HepG2 (cell line): ENCODE measurements around the gene N4BP2L1. TPM values are rescaled to one million over a fixed set of nuclear protein-coding genes. Genes with fewer than 3 reads are reported as not detected.
A peak's percentile ranks its signal among the peaks of the same experiment; 100 is the strongest.

ENCODE experiments used
- ARID4A ChIP-seq: sonication (generic); formaldehyde crosslinking; IDR thresholded peaks from 2 replicates; pipeline ENCODE4 v1.5.0; 2020; ENCODE audit warnings: mild to moderate bottlenecking, missing genetic modification reagents, borderline replicate concordance
- BCLAF1 ChIP-seq: fragments of 450-650 bp; IDR thresholded peaks from 2 replicates; pipeline ENCODE4 v1.6.1; 2017; ENCODE audit warnings: mild to moderate bottlenecking
- CHD2 ChIP-seq: IDR thresholded peaks from 2 replicates; pipeline ENCODE4 v1.6.1; 2011; ENCODE audit warnings: low read depth, low read length, improper control_type of control experiment
- HOXD1 ChIP-seq: sonication (generic); formaldehyde crosslinking; IDR thresholded peaks from 2 replicates; pipeline ENCODE4 v1.5.0; 2020; ENCODE audit warnings: missing genetic modification reagents
- KDM2A ChIP-seq: sonication (generic); formaldehyde crosslinking; IDR thresholded peaks from 2 replicates; pipeline ENCODE4 v1.4.0; 2020; ENCODE audit warnings: low read depth, missing genetic modification reagents, borderline replicate concordance
- KLF15 ChIP-seq: sonication (generic); formaldehyde crosslinking; IDR thresholded peaks from 2 replicates; pipeline ENCODE4 v1.8.1; 2023; ENCODE audit warnings: borderline replicate concordance, mild to moderate bottlenecking, inconsistent platforms, missing genetic modification reagents, mixed read lengths
- LCORL ChIP-seq, 2 experiments: fragments of 450-650 bp in 1 of 2; sonication (generic) in 1 of 2; formaldehyde crosslinking in 1 of 2; IDR thresholded peaks; 2 replicates each; pipeline versions ENCODE4 v1.5.0 to v1.6.1; 2017 to 2020; ENCODE audit warnings: antibody characterized with exemption in 1 of 2, missing genetic modification reagents in 1 of 2
- RBAK ChIP-seq: sonication (generic); formaldehyde crosslinking; IDR thresholded peaks from 2 replicates; pipeline ENCODE4 v1.5.1; 2020; ENCODE audit warnings: mild to moderate bottlenecking, missing genetic modification reagents
- SMARCE1 ChIP-seq: fragments of 450-650 bp; IDR thresholded peaks from 2 replicates; pipeline ENCODE4 v1.6.1; 2017; ENCODE audit warnings: borderline replicate concordance
- SNAPC2 ChIP-seq: sonication (generic); formaldehyde crosslinking; IDR thresholded peaks from 2 replicates; pipeline ENCODE4 v1.8.1; 2022; ENCODE audit warnings: mild to moderate bottlenecking, missing genetic modification reagents
- SP5 ChIP-seq: IDR thresholded peaks from 2 replicates; pipeline ENCODE4 v1.6.1; 2016; ENCODE audit warnings: low read depth, borderline replicate concordance
- SRSF1 ChIP-seq: fragments of 200-400 bp; formaldehyde crosslinking; optimal IDR thresholded peaks from 2 replicates; pipeline ENCODE3; 2017; ENCODE audit warnings: mild to moderate bottlenecking, low read depth, low read length, moderate library complexity
- SSRP1 ChIP-seq: IDR thresholded peaks from 2 replicates; pipeline ENCODE4 v1.6.1; 2016; ENCODE audit warnings: control low read depth
- ZBTB38 ChIP-seq: sonication (generic); formaldehyde crosslinking; IDR thresholded peaks from 2 replicates; pipeline ENCODE4 v1.5.1; 2020; ENCODE audit warnings: mild to moderate bottlenecking, missing genetic modification reagents
- ZBTB39 ChIP-seq: sonication (generic); formaldehyde crosslinking; IDR thresholded peaks from 2 replicates; pipeline ENCODE4 v1.5.0; 2020; ENCODE audit warnings: missing genetic modification reagents
- ZFP36L1 ChIP-seq: sonication (generic); formaldehyde crosslinking; IDR thresholded peaks from 2 replicates; pipeline ENCODE4 v1.8.0; 2022; ENCODE audit warnings: mild to moderate bottlenecking, missing genetic modification reagents, moderate library complexity
- ZNF143 ChIP-seq: sonication (generic); formaldehyde crosslinking; IDR thresholded peaks from 2 replicates; pipeline ENCODE4 v1.4.0; 2020; ENCODE audit warnings: missing genetic modification reagents
- ZNF563 ChIP-seq: sonication (generic); formaldehyde crosslinking; IDR thresholded peaks from 2 replicates; pipeline ENCODE4 v1.8.0; 2022; ENCODE audit warnings: mild to moderate bottlenecking, moderate library complexity, missing genetic modification reagents
- ZNF607 ChIP-seq: sonication (generic); formaldehyde crosslinking; IDR thresholded peaks from 2 replicates; pipeline ENCODE4 v1.5.1; 2020; ENCODE audit warnings: missing genetic modification reagents, mild to moderate bottlenecking, borderline replicate concordance
- ZNF746 ChIP-seq: sonication (generic); formaldehyde crosslinking; IDR thresholded peaks from 2 replicates; pipeline ENCODE4 v1.8.0; 2022; ENCODE audit warnings: mild to moderate bottlenecking, missing genetic modification reagents
- ZNF773 ChIP-seq: sonication (generic); formaldehyde crosslinking; IDR thresholded peaks from 2 replicates; pipeline ENCODE4 v1.4.0; 2020; ENCODE audit warnings: missing genetic modification reagents, borderline replicate concordance
- polyA plus RNA-seq, 8 experiments: library from polyadenylated mRNA; depleted of rRNA in 3 of 8; stranded (reverse) in 7 of 8; unstranded in 1 of 8; fragments of >200 nt; fragmentation: Illumina TruSeq in 4 of 8; extraction: Trizol in 4 of 8; gene quantifications; 2 replicates each; pipeline versions ENCODE4 v1.2.1 to v1.2.3, GENCODE V29; 2011 to 2016; ENCODE audit warnings: low read depth in 4 of 8, missing spikeins in 1 of 8, mixed read lengths in 1 of 8; ENCODE audit not compliant: insufficient read depth in 1 of 8
- total RNA-seq, 5 experiments: library from RNA; depleted of rRNA; stranded (reverse); fragments of >200 nt; fragmentation: Illumina TruSeq; extraction: Trizol; gene quantifications; 2 replicates each; pipeline ENCODE4 v1.2.3, GENCODE V29; 2016; ENCODE audit warnings: low read depth in 1 of 5

Gene N4BP2L1
- total and polyA plus RNA-seq, 2 of the 13 experiments (the other 11 are each of a cell fraction or from before 2014, with no cell fraction given), result 13.2 to 34.5 TPM

- no peak for TF ChIP-seq SRSF1
- TF ChIP-seq SSRP1 (CRISPR knock-in tag), result no peak
- peak; percentile 49; the same call in 1 of the 2 replicates for TF ChIP-seq ZBTB39 (CRISPR knock-in tag)
- peak; percentile 85; the same call in 1 of the 2 replicates for TF ChIP-seq ZNF563 (CRISPR knock-in tag)
- 0 out of 2 replicates have a peak, but pooled peaks have one; percentile 42 for TF ChIP-seq ZFP36L1 (CRISPR knock-in tag)
- no peak for TF ChIP-seq SMARCE1
- peak; percentile 92 for TF ChIP-seq ZBTB38 (CRISPR knock-in tag)
- no peak for TF ChIP-seq KLF15 (CRISPR knock-in tag)
- no peak for TF ChIP-seq BCLAF1
- TF ChIP-seq ZNF607 (CRISPR knock-in tag), result 0 out of 2 replicates have a peak, but pooled peaks have one; percentile 47
- TF ChIP-seq CHD2, result no peak
- TF ChIP-seq KDM2A (CRISPR knock-in tag), result peak; percentile 15; the same call in 1 of the 2 replicates
- peak; percentile 60; the same call in 1 of the 2 replicates for TF ChIP-seq ARID4A
- no peak for TF ChIP-seq ZNF773 (CRISPR knock-in tag)
- TF ChIP-seq SP5 (CRISPR knock-in tag), result peak; percentile 88
- no peak for TF ChIP-seq ZNF746 (CRISPR knock-in tag)
- no peak for TF ChIP-seq SNAPC2
- TF ChIP-seq RBAK (CRISPR knock-in tag), result 0 out of 2 replicates have a peak, but pooled peaks have one; percentile 44
- no peak for TF ChIP-seq ZNF143 (CRISPR knock-in tag)
- TF ChIP-seq LCORL (IDR thresholded peaks at IDR 0.05), result no peak
- peak; percentile 73; the same call in 1 of the 2 replicates for TF ChIP-seq LCORL (CRISPR knock-in tag; IDR thresholded peaks at IDR 0.05)
- TF ChIP-seq HOXD1, result no peak
Observed at GRCh38 chr13:32454886-32455593, 27.1 kb upstream of the N4BP2L1 start (continued).
